SHP77 treated with DMSO at 0.1 percent for 48 hours (cell line): ENCODE results near the gene IL13.
"Not testable (repeated sequence)": the region's sequence is repeated elsewhere in the genome, so short reads cannot be mapped to it uniquely, and the experiment has no call there.

Source experiments
- DNase-seq: peaks from one replicate; lab custom pipeline; 2025; lab: John Stamatoyannopoulos, UW

Gene IL13

GRCh38 chr5:132657676-132658380 is at the start of gene IL13:
TSS of gene IL13 (plus strand) at chr5:132658173. CDS start at chr5:132658187, 14 bp downstream.
- no peak for DNase-seq

GRCh38 chr5:132611965-132612364 is 46.0 kb upstream of the IL13 start:
- DNase-seq: no peak

- no peak for DNase-seq
Observed at GRCh38 chr5:132612846-132613245, 45.1 kb upstream of the IL13 start.

- DNase-seq: no peak
Observed at GRCh38 chr5:132621699-132622098, 36.3 kb upstream of the IL13 start.

GRCh38 chr5:132622608-132623007 is 35.4 kb upstream of the IL13 start:
- no peak for DNase-seq

GRCh38 chr5:132627470-132627869 is 30.5 kb upstream of the IL13 start:
- no peak for DNase-seq

- DNase-seq: no peak
Observed at GRCh38 chr5:132628814-132629213, 29.2 kb upstream of the IL13 start.

GRCh38 chr5:132629230-132629944 is 28.6 kb upstream of the IL13 start:
- no peak for DNase-seq

- DNase-seq: not testable (repeated sequence)
Observed at GRCh38 chr5:132633587-132633986, 24.4 kb upstream of the IL13 start.

GRCh38 chr5:132635873-132636272 is 22.1 kb upstream of the IL13 start:
- DNase-seq: no peak

GRCh38 chr5:132637241-132637640 is 20.7 kb upstream of the IL13 start:
- DNase-seq: no peak

- DNase-seq: no peak
Observed at GRCh38 chr5:132639706-132640130, 18.3 kb upstream of the IL13 start.

- no peak for DNase-seq
Observed at GRCh38 chr5:132640613-132641012, 17.4 kb upstream of the IL13 start.

GRCh38 chr5:132641241-132641723 is 16.7 kb upstream of the IL13 start:
- DNase-seq: no peak

GRCh38 chr5:132641841-132642240 is 16.1 kb upstream of the IL13 start:
- no peak for DNase-seq

- DNase-seq: no peak
Observed at GRCh38 chr5:132644177-132644576, 13.8 kb upstream of the IL13 start.

GRCh38 chr5:132646583-132647266 is 11.2 kb upstream of the IL13 start:
- no peak for DNase-seq

- no peak for DNase-seq
Observed at GRCh38 chr5:132647473-132647872, 10.5 kb upstream of the IL13 start.

GRCh38 chr5:132648355-132648754 is 9.6 kb upstream of the IL13 start:
- DNase-seq: no peak

- no peak for DNase-seq
Observed at GRCh38 chr5:132651838-132652469, 6.0 kb upstream of the IL13 start.

GRCh38 chr5:132653716-132654115 is 4.3 kb upstream of the IL13 start:
- DNase-seq: no peak
